Stomach (tissue), 9 donors: ENCODE measurements around the gene CTNNA1. TPM values are rescaled to one million over a fixed set of nuclear protein-coding genes. Genes with fewer than 3 reads are reported as not detected.

Experiments used
- DNase-seq, 2 donors: peaks; one replicate each; pipeline versions ENCODE4 v3.0.0 to v3.0.0-alpha.2; 2013 to 2019
- H3K27ac ChIP-seq, 5 donors: fragments of 200-600 bp in 4 of 5; sonication (generic) in 4 of 5; one replicate each; pipeline ENCODE4 v1.5.1; 2013 to 2019; ENCODE audit warnings: mild to moderate bottlenecking in 1 of 5, moderate library complexity in 1 of 5
- H3K27me3 ChIP-seq, 3 donors: fragments of 200-600 bp; sonication (generic); one replicate each; pipeline ENCODE4 v1.5.1; 2017 to 2019; ENCODE audit warnings: mixed run types in 1 of 3
- H3K36me3 ChIP-seq, 4 donors: fragments of 200-600 bp; sonication (generic); 1 replicate in 3 of 4; 2 replicates in 1 of 4; pipeline ENCODE4 v1.5.1; 2016 to 2019
- H3K4me1 ChIP-seq, 4 donors: fragments of 200-600 bp; sonication (generic); one replicate each; pipeline ENCODE4 v1.5.1; 2016 to 2019
- H3K4me3 ChIP-seq, 4 donors: fragments of 200-600 bp; sonication (generic) in 3 of 4; one replicate each; pipeline ENCODE4 v1.5.1; 2016 to 2019; ENCODE audit warnings: mild to moderate bottlenecking in 1 of 4
- H3K9me3 ChIP-seq, 4 donors: fragments of 200-600 bp; sonication (generic); one replicate each; pipeline ENCODE4 v1.5.1; 2016 to 2019
- EP300 ChIP-seq: sonication (generic); formaldehyde crosslinking; IDR thresholded peaks from one replicate; pipeline ENCODE4 v1.6.1; 2017; ENCODE audit warnings: antibody characterized with exemption
- POLR2A ChIP-seq, 4 donors: fragments of 450-650 bp; IDR thresholded peaks; one replicate each; pipeline ENCODE4 v1.6.1; 2016; ENCODE audit warnings: antibody characterized with exemption in 4 of 4, control low read depth in 2 of 4, mild to moderate bottlenecking in 1 of 4, moderate library complexity in 1 of 4
- POLR2AphosphoS5 ChIP-seq, 3 donors: sonication (generic); formaldehyde crosslinking; IDR thresholded peaks; one replicate each; pipeline ENCODE4 v1.6.1; 2016; ENCODE audit warnings: antibody characterized with exemption in 3 of 3
- WGBS, 5 donors: extraction: QIAGEN DNeasy Blood & Tissue Kit in 3 of 5; methylation state at CpG; one replicate each; pipeline versions ENCODE4 v1.1.5 to v1.1.7; 2013 to 2018; 5-methylcytosine and 5-hydroxymethylcytosine counted together
- intact Hi-C: fragments of 100-400 bp; cut with DNase I; formaldehyde crosslinking; loops from one replicate; pipeline ENCODE4 v1.15.1; 2023; ENCODE audit warnings: low total_unique reads
- polyA plus RNA-seq, 3 donors: library from polyadenylated mRNA; stranded (reverse); fragments of 200-250 nt; gene quantifications; one replicate each; pipeline ENCODE4 v1.2.3, GENCODE V29; 2013
- total RNA-seq, 5 donors: library from RNA; depleted of rRNA; stranded (reverse); fragments of >200 nt; gene quantifications; one replicate each; pipeline versions ENCODE4 v1.1.0 to v1.2.3, GENCODE V29; 2014 to 2016
- TF ChIP-seq, protein P1 (sequence below), 7 experiments: fragments of 450-650 bp in 4 of 7; fragments of 200-600 bp in 3 of 7; sonication (generic) in 3 of 7; IDR thresholded peaks; one replicate each; pipeline ENCODE4 v1.5.1; 2016 to 2019; ENCODE audit warnings: antibody characterized with exemption in 7 of 7, control low read depth in 2 of 7, mild to moderate bottlenecking in 1 of 7
- donor health status: healthy with polysubstance abuse.
- donor health status: Bipolar disorder and iron deficiency.
- donor health status: healthy.

Gene CTNNA1
- total and polyA plus RNA-seq, 8 donors = 88.7 to 531 (median 214) TPM

DNA sequence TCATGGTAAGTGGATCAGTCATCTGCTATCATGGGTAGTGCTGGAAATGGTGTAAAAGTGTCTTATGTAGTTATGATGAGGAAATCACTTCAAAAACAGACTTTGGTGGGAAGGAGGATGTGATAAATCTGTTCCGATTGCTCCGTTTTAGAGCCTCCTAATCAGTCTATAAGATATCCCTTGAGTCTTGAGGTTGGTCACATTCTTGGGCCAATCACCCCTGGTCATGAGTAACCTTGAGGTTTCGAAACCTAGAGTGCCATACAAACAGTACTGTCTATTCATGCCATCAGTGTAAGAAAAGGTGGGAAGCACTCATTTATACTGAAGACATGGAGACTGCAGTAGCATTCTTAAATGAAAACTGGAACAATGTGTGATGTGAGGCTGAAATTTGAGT lies 76.1 kb downstream of the CTNNA1 start:
- DNase-seq = no peak
- WGBS, 5 donors = 86 to 97% (median 94%) methylated on average over 3 of the region's 3 CpGs
- intact Hi-C loops = no loop called here
- Histone ChIP-seq H3K4me1 (peaks cover 0 to 29% (median 12%) of the 10 kb centered on the region in 4 donors), H3K27ac (no peak overlapping the region), H3K36me3 (peaks cover 11 to 68% (median 47%) of the 10 kb centered on the region in 4 donors), H3K9me3 (no peaks in the 10 kb centered on the region), H3K4me3 (no peak overlapping the region), H3K27me3 (no peaks in the 10 kb centered on the region)
- TF ChIP-seq, protein P1, sequence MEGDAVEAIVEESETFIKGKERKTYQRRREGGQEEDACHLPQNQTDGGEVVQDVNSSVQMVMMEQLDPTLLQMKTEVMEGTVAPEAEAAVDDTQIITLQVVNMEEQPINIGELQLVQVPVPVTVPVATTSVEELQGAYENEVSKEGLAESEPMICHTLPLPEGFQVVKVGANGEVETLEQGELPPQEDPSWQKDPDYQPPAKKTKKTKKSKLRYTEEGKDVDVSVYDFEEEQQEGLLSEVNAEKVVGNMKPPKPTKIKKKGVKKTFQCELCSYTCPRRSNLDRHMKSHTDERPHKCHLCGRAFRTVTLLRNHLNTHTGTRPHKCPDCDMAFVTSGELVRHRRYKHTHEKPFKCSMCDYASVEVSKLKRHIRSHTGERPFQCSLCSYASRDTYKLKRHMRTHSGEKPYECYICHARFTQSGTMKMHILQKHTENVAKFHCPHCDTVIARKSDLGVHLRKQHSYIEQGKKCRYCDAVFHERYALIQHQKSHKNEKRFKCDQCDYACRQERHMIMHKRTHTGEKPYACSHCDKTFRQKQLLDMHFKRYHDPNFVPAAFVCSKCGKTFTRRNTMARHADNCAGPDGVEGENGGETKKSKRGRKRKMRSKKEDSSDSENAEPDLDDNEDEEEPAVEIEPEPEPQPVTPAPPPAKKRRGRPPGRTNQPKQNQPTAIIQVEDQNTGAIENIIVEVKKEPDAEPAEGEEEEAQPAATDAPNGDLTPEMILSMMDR (IDR thresholded peaks at IDR 0.05) = no peak
- TF ChIP-seq POLR2A (IDR thresholded peaks at IDR 0.05) = no peak
- no peak for TF ChIP-seq POLR2AphosphoS5 (IDR thresholded peaks at IDR 0.05)
- TF ChIP-seq EP300 = no peak

DNA sequence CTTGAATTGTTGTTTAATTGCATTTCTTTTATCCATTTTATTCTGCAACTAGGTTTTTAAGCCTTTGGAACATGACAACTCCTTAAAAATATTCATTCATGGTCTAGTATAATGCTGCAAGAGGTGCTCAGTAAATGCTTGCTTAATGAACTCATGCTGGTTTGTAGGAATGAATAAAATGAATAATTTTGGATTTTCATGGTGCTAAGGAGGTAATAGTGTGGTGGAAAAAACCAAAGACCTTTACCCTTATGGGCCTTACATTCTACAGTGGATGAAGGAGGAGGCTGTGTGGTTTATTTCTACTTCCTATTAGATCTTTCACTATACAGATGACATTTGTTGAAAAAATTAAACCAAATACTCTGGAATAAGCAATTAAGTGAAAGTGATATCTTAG lies 78.5 kb downstream of the CTNNA1 start:
- DNase-seq = no peak
- H3K4me3 ChIP-seq = no peak overlapping the region
- H3K27me3 ChIP-seq = no peaks in the 10 kb centered on the region
- TF ChIP-seq, protein P1 (IDR thresholded peaks at IDR 0.05) = no peak
- H3K27ac ChIP-seq = no peak overlapping the region
- peaks cover 10 to 46% (median 32%) of the 10 kb centered on the region in 4 donors for H3K36me3 ChIP-seq
- H3K9me3 ChIP-seq = peaks cover 0 to 8% (median 0%) of the 10 kb centered on the region in 4 donors
- intact Hi-C loops = no loop called here
- H3K4me1 ChIP-seq = peaks cover 0 to 44% (median 13%) of the 10 kb centered on the region in 4 donors

DNA sequence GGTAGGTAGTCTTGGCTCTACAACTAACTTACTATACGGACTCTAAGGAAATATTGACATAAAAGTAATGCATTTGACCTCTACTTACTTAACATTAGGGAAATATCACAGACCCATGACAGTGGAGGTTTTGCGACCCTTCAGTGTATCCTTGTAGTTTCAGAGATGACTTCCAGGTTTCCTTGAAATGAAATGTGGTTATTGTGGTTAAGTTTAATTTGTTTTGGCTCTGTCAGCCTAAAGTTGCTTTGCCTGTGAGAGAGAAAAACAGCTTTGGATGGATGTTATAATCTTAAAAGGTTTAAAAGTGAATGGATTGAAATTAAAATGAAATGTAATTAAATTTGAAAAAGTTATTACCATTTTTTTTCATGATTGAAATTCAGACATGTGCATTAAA lies 79.0 kb downstream of the CTNNA1 start:
- DNase-seq = no peak
- Histone ChIP-seq H3K4me3 (no peak overlapping the region), H3K36me3 (peaks cover 5 to 40% (median 28%) of the 10 kb centered on the region in 4 donors), H3K27ac (no peak overlapping the region), H3K9me3 (peaks cover 0 to 8% (median 0%) of the 10 kb centered on the region in 4 donors), H3K27me3 (no peaks in the 10 kb centered on the region), H3K4me1 (peaks cover 0 to 44% (median 13%) of the 10 kb centered on the region in 4 donors)
- intact Hi-C loops = no loop called here
- WGBS, 5 donors = 46 to 64% (median 48%) methylated on average over 2 of the region's 2 CpGs
- no peak for TF ChIP-seq EP300
- TF ChIP-seq POLR2AphosphoS5 (IDR thresholded peaks at IDR 0.05) = no peak
- TF ChIP-seq, protein P1 (IDR thresholded peaks at IDR 0.05) = no peak
- no peak for TF ChIP-seq POLR2A (IDR thresholded peaks at IDR 0.05)

DNA sequence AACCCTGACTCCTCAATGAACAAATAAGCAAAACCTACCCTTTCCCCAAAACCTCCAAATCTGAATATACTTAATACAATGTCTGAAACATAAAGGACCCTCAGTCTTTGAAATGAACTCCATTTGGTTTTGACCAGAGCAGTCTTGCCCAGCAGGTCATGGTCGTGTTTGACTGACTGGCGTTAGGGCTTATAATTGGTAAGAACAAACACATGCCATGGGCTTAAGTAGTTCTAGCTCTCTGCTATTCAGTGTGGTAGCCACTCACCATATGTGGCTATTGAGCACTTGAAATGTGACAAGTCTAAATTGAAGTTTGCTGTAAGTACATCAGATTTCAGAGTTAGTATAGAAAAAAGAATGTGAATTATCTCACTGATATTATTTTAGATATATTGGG lies 79.9 kb downstream of the CTNNA1 start:
- H3K9me3 ChIP-seq = peaks cover 0 to 8% (median 0%) of the 10 kb centered on the region in 4 donors
- H3K4me3 ChIP-seq = no peak overlapping the region
- TF ChIP-seq POLR2AphosphoS5 (IDR thresholded peaks at IDR 0.05) (no peak), EP300 (no peak), POLR2A (IDR thresholded peaks at IDR 0.05) (no peak)
- TF ChIP-seq, protein P1 (IDR thresholded peaks at IDR 0.05) = no peak
- no peak for DNase-seq
- H3K4me1 ChIP-seq = peaks cover 0 to 44% (median 13%) of the 10 kb centered on the region in 4 donors
- peaks cover 0 to 32% (median 19%) of the 10 kb centered on the region in 4 donors for H3K36me3 ChIP-seq
- intact Hi-C loops = no loop called here
- H3K27me3 ChIP-seq = no peaks in the 10 kb centered on the region
- 84 to 100% (median 90%) methylated on average over 2 of the region's 2 CpGs for WGBS, 5 donors
- no peak overlapping the region for H3K27ac ChIP-seq
